HEK293 (cell line): ENCODE results near the gene SNX2.

ENCODE experiments used
- CTCF ChIA-PET: fragments of 350-600 bp; formaldehyde crosslinking; extraction: SDS; loops from one replicate; lab custom pipeline; 2021; ENCODE audit warnings: antibody characterized with exemption; lab: Yijun Ruan, JAX
- POLR2A ChIA-PET: fragments of 300-600 bp; formaldehyde crosslinking; extraction: SDS; loops from one replicate; lab custom pipeline; 2020; ENCODE audit warnings: antibody characterized with exemption, inconsistent platforms; lab: Yijun Ruan, JAX
- H3K27ac ChIP-seq: fragments of 200-500 bp; sonication (Bioruptor generic); 2 replicates; pipeline ENCODE4 v1.5.1; 2014; ENCODE audit warnings: low read depth, low read length, control low read depth, inconsistent platforms; ENCODE audit errors: extremely low read depth
- H3K36me3 ChIP-seq, 2 experiments: fragments of 200-500 bp in 1 of 2; sonication (Bioruptor generic) in 1 of 2; 1 replicate in 1 of 2; 2 replicates in 1 of 2; pipeline ENCODE4 v1.5.1; 2014 to 2017; ENCODE audit warnings: inconsistent platforms in 2 of 2, low read length in 2 of 2; ENCODE audit not compliant: control insufficient read depth in 2 of 2, insufficient read depth in 1 of 2
- H3K4me1 ChIP-seq: fragments of 200-500 bp; sonication (Bioruptor generic); 2 replicates; pipeline ENCODE4 v1.5.1; 2014; ENCODE audit warnings: mild to moderate bottlenecking, low read length, inconsistent platforms; ENCODE audit not compliant: control insufficient read depth, insufficient read depth
- H3K4me3 ChIP-seq: 2 replicates; pipeline ENCODE4 v1.5.1; 2011; ENCODE audit warnings: low read depth, mild to moderate bottlenecking, control low read depth, low read length, moderate library complexity
- H3K9me3 ChIP-seq: fragments of 200-500 bp; sonication (Bioruptor generic); 2 replicates; pipeline ENCODE4 v1.5.1; 2014; ENCODE audit warnings: low read depth, low read length, inconsistent platforms; ENCODE audit not compliant: control insufficient read depth, insufficient read depth
- FEZF1 ChIP-seq: fragments of 450-650 bp; formaldehyde crosslinking; IDR thresholded peaks from 2 replicates; pipeline ENCODE4 v1.5.1; 2016; ENCODE audit warnings: missing biosample characterization, missing genetic modification characterization
- GFI1B ChIP-seq: fragments of 450-650 bp; formaldehyde crosslinking; IDR thresholded peaks from 2 replicates; pipeline ENCODE4 v1.5.1; 2016; ENCODE audit warnings: missing biosample characterization, missing genetic modification characterization
- KLF9 ChIP-seq: fragments of 450-650 bp; formaldehyde crosslinking; IDR thresholded peaks from 2 replicates; pipeline ENCODE4 v1.5.1; 2016; ENCODE audit warnings: missing biosample characterization, missing genetic modification characterization, low read depth
- OVOL3 ChIP-seq: fragments of 450-650 bp; formaldehyde crosslinking; IDR thresholded peaks from 2 replicates; pipeline ENCODE4 v1.5.1; 2016; ENCODE audit warnings: missing biosample characterization, missing genetic modification characterization
- SCRT2 ChIP-seq: fragments of 450-650 bp; formaldehyde crosslinking; IDR thresholded peaks from 2 replicates; pipeline ENCODE4 v1.5.1; 2016; ENCODE audit warnings: missing biosample characterization, missing genetic modification characterization
- ZFP3 ChIP-seq: fragments of 450-650 bp; formaldehyde crosslinking; IDR thresholded peaks from 2 replicates; pipeline ENCODE4 v1.5.1; 2016; ENCODE audit warnings: low read depth, missing biosample characterization, missing genetic modification characterization
- ZNF140 ChIP-seq: fragments of 450-650 bp; formaldehyde crosslinking; IDR thresholded peaks from 2 replicates; pipeline ENCODE4 v1.5.1; 2016; ENCODE audit warnings: missing biosample characterization, missing genetic modification characterization
- ZNF157 ChIP-seq: fragments of 450-650 bp; formaldehyde crosslinking; IDR thresholded peaks from 2 replicates; pipeline ENCODE4 v1.5.1; 2016; ENCODE audit warnings: missing biosample characterization, missing genetic modification characterization
- ZNF221 ChIP-seq: fragments of 450-650 bp; formaldehyde crosslinking; IDR thresholded peaks from 2 replicates; pipeline ENCODE4 v1.5.1; 2017; ENCODE audit warnings: missing biosample characterization, missing genetic modification characterization, borderline replicate concordance
- ZNF23 ChIP-seq: fragments of 450-650 bp; formaldehyde crosslinking; IDR thresholded peaks from 2 replicates; pipeline ENCODE4 v1.5.1; 2016; ENCODE audit warnings: missing biosample characterization, missing genetic modification characterization, borderline replicate concordance
- ZNF311 ChIP-seq: fragments of 450-650 bp; formaldehyde crosslinking; IDR thresholded peaks from 2 replicates; pipeline ENCODE4 v1.5.1; 2017; ENCODE audit warnings: missing biosample characterization, missing genetic modification characterization, borderline replicate concordance
- ZNF473 ChIP-seq: fragments of 450-650 bp; formaldehyde crosslinking; IDR thresholded peaks from 2 replicates; pipeline ENCODE4 v1.5.1; 2017; ENCODE audit warnings: missing biosample characterization, missing genetic modification characterization
- ZNF48 ChIP-seq: fragments of 450-650 bp; formaldehyde crosslinking; IDR thresholded peaks from 2 replicates; pipeline ENCODE4 v1.5.1; 2016; ENCODE audit warnings: missing biosample characterization, missing genetic modification characterization
- ZNF501 ChIP-seq: fragments of 450-650 bp; formaldehyde crosslinking; IDR thresholded peaks from 2 replicates; pipeline ENCODE4 v1.5.1; 2016; ENCODE audit warnings: missing biosample characterization, missing genetic modification characterization
- ZNF510 ChIP-seq: fragments of 450-650 bp; formaldehyde crosslinking; IDR thresholded peaks from 2 replicates; pipeline ENCODE4 v1.5.1; 2018; ENCODE audit warnings: mild to moderate bottlenecking, missing genetic modification characterization, missing biosample characterization; ENCODE audit not compliant: insufficient replicate concordance
- ZNF529 ChIP-seq: fragments of 450-650 bp; formaldehyde crosslinking; IDR thresholded peaks from 2 replicates; pipeline ENCODE4 v1.5.1; 2017; ENCODE audit warnings: missing genetic modification characterization, missing biosample characterization; ENCODE audit not compliant: insufficient replicate concordance
- ZNF548 ChIP-seq: fragments of 450-650 bp; formaldehyde crosslinking; IDR thresholded peaks from 2 replicates; pipeline ENCODE4 v1.5.1; 2016; ENCODE audit warnings: missing biosample characterization, missing genetic modification characterization
- ZNF692 ChIP-seq: fragments of 450-650 bp; formaldehyde crosslinking; IDR thresholded peaks from 2 replicates; pipeline ENCODE4 v1.5.1; 2016; ENCODE audit warnings: missing biosample characterization, missing genetic modification characterization
- ZNF777 ChIP-seq: fragments of 450-650 bp; formaldehyde crosslinking; IDR thresholded peaks from 2 replicates; pipeline ENCODE4 v1.5.1; 2017; ENCODE audit warnings: missing biosample characterization, missing genetic modification characterization, borderline replicate concordance
- ZSCAN30 ChIP-seq: fragments of 450-650 bp; IDR thresholded peaks from 2 replicates; pipeline ENCODE4 v1.5.1; 2018; ENCODE audit warnings: missing biosample characterization, mild to moderate bottlenecking, missing genetic modification characterization, moderate library complexity
- TF ChIP-seq, protein P1 (sequence below): fragments of 450-650 bp; formaldehyde crosslinking; IDR thresholded peaks from 2 replicates; pipeline ENCODE4 v1.5.1; 2016; ENCODE audit warnings: missing biosample characterization, missing genetic modification characterization, borderline replicate concordance
- TF ChIP-seq, protein P2 (sequence below): fragments of 450-650 bp; formaldehyde crosslinking; IDR thresholded peaks from 2 replicates; pipeline ENCODE4 v1.5.1; 2016; ENCODE audit warnings: missing biosample characterization, missing genetic modification characterization
- TF ChIP-seq, protein P3 (sequence below): fragments of 450-650 bp; formaldehyde crosslinking; IDR thresholded peaks from 2 replicates; pipeline ENCODE4 v1.5.1; 2016; ENCODE audit warnings: missing biosample characterization, missing genetic modification characterization

The SNX2 gene

GRCh38 chr5:122730037-122730436 lies 44.8 kb upstream of the SNX2 start:
- no peak overlapping the region for H3K27ac ChIP-seq
- H3K4me1 ChIP-seq: no peaks in the 10 kb centered on the region
- H3K36me3 ChIP-seq: no peaks in the 10 kb centered on the region
- CTCF ChIA-PET: interaction anchor here (0.6 kb wide), 1 partner anchor 127 kb away, joined by 3 read pairs; no protein-coding TSS in a partner anchor
- TF ChIP-seq ZNF473 (tag by site-specific recombination) (no peak), OVOL3 (tag by site-specific recombination) (no peak), FEZF1 (tag by site-specific recombination) (no peak), ZNF311 (tag by site-specific recombination) (no peak), ZNF777 (tag by site-specific recombination) (no peak), ZNF140 (no peak), ZNF510 (tag by site-specific recombination) (no peak), KLF9 (tag by site-specific recombination) (no peak), ZNF501 (no peak), ZNF157 (no peak), ZNF529 (tag by site-specific recombination) (no peak), ZFP3 (no peak), ZSCAN30 (tag by site-specific recombination) (no peak), ZNF548 (no peak), SCRT2 (tag by site-specific recombination) (no peak)
- TF ChIP-seq, protein P1, sequence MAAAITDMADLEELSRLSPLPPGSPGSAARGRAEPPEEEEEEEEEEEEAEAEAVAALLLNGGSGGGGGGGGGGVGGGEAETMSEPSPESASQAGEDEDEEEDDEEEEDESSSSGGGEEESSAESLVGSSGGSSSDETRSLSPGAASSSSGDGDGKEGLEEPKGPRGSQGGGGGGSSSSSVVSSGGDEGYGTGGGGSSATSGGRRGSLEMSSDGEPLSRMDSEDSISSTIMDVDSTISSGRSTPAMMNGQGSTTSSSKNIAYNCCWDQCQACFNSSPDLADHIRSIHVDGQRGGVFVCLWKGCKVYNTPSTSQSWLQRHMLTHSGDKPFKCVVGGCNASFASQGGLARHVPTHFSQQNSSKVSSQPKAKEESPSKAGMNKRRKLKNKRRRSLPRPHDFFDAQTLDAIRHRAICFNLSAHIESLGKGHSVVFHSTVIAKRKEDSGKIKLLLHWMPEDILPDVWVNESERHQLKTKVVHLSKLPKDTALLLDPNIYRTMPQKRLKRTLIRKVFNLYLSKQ: no peak
- TF ChIP-seq, protein P2, sequence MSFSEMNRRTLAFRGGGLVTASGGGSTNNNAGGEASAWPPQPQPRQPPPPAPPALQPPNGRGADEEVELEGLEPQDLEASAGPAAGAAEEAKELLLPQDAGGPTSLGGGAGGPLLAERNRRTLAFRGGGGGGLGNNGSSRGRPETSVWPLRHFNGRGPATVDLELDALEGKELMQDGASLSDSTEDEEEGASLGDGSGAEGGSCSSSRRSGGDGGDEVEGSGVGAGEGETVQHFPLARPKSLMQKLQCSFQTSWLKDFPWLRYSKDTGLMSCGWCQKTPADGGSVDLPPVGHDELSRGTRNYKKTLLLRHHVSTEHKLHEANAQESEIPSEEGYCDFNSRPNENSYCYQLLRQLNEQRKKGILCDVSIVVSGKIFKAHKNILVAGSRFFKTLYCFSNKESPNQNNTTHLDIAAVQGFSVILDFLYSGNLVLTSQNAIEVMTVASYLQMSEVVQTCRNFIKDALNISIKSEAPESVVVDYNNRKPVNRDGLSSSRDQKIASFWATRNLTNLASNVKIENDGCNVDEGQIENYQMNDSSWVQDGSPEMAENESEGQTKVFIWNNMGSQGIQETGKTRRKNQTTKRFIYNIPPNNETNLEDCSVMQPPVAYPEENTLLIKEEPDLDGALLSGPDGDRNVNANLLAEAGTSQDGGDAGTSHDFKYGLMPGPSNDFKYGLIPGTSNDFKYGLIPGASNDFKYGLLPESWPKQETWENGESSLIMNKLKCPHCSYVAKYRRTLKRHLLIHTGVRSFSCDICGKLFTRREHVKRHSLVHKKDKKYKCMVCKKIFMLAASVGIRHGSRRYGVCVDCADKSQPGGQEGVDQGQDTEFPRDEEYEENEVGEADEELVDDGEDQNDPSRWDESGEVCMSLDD (tag by site-specific recombination): no peak
- TF ChIP-seq, all 188 proteins: peak for 0
- H3K9me3 ChIP-seq: no peaks in the 10 kb centered on the region
- POLR2A ChIA-PET: no interaction called here
- no peak overlapping the region for H3K4me3 ChIP-seq

DNA sequence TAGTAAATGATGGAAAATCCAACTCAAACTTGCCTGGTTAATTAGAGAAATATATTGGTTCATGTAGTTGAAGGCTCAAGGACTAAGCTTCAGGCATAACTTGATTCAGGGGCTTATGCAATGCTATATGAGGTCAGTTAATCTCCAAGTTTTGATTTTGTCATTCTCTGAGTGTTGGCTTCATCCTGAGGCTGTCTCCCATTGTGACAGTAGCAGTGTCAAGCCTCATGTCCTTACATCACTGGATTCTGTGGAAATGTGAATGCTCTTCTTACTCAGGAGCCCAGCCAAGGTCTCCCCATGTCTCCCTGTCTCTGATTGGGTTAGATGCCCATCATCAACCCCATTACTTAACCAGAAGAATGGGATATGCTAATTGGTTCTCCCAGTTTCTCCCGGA lies 44.4 kb upstream of the SNX2 start:
- H3K4me1 ChIP-seq: no peaks in the 10 kb centered on the region
- H3K36me3 ChIP-seq: no peaks in the 10 kb centered on the region
- H3K4me3 ChIP-seq: no peak overlapping the region
- ChIA-PET CTCF (interaction anchor here (0.6 kb wide), 1 partner anchor 126 kb away, joined by 3 read pairs; no protein-coding TSS in a partner anchor), POLR2A (no interaction called here)
- H3K9me3 ChIP-seq: no peaks in the 10 kb centered on the region
- TF ChIP-seq ZNF48 (tag by site-specific recombination) (no peak), GFI1B (no peak), ZNF23 (no peak), ZNF692 (tag by site-specific recombination) (no peak), ZNF221 (tag by site-specific recombination) (no peak)
- TF ChIP-seq, protein P3, sequence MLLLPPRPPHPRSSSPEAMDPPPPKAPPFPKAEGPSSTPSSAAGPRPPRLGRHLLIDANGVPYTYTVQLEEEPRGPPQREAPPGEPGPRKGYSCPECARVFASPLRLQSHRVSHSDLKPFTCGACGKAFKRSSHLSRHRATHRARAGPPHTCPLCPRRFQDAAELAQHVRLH (tag by site-specific recombination): no peak
- TF ChIP-seq, protein P1: no peak
- no peak overlapping the region for H3K27ac ChIP-seq
